ENCODE measurements around the gene TCL1A. TPM values are rescaled to one million over a fixed set of nuclear protein-coding genes. Genes with fewer than 3 reads are reported as not detected.
A peak's percentile ranks its signal among the peaks of the same experiment; 100 is the strongest.
"Not testable (repeated sequence)": the region's sequence is repeated elsewhere in the genome, so short reads cannot be mapped to it uniquely, and the experiment has no call there.

The TCL1A gene
- polyA plus RNA-seq, 6 donors from 2014 or later: 3,311 to 6,921 (median 4,382) TPM

DNA sequence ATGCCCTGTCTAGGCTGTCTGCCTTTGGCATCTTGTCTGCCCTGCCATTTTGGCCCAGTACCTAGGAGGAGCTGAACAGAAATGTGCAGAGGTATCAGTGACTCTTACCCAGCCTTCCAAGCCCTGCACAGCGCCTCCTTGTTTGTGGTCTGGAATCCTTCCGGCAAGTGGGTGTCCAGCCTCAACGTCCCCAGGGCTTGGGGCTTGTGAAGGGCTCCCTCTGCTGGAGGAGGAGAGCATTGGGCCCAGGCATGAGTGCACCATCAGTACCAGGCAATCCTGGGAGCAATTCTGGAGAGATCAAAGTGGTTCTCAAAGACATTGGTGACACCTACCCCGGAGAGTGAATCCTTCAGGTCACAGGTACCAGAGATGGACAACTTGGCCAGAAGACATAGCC lies 30.1 kb downstream of the TCL1A start:
- Mint-ChIP-seq H3K4me1 (peaks cover 61 to 80% (median 74%) of the 10 kb centered on the region in 3 donors), H3K27me3 (no peaks in the 10 kb centered on the region), H3K36me3 (peaks cover 5 to 6% of the 10 kb centered on the region in 2 donors), H3K9me3 (peaks cover 0 to 4% (median 0%) of the 10 kb centered on the region in 7 donors), H3K27ac (peak overlapping the region in 2 of 6 donors; percentile 53 to 54), H3K4me3 (peak overlapping the region in 3 of 8 donors; percentile 45 to 79 (median 57))
- DNase-seq (no peak), ATAC-seq (ENCODE audit: low read depth in 2 of 2) (no peak)

GRCh38 chr14:95681153-95681552 lies 32.8 kb downstream of the TCL1A start:
- DNase-seq (no peak), ATAC-seq (ENCODE audit: low read depth in 2 of 2) (no peak)
- Mint-ChIP-seq H3K27me3 (no peaks in the 10 kb centered on the region), H3K27ac (peak overlapping the region in 5 of 6 donors; percentile 3 to 79 (median 56)), H3K36me3 (peaks cover 6 to 18% of the 10 kb centered on the region in 2 donors), H3K4me3 (peak overlapping the region in 3 of 8 donors; percentile 23 to 79 (median 29)), H3K4me1 (peaks cover 65 to 92% (median 91%) of the 10 kb centered on the region in 3 donors), H3K9me3 (peaks cover 0 to 5% (median 2%) of the 10 kb centered on the region in 7 donors)

DNA sequence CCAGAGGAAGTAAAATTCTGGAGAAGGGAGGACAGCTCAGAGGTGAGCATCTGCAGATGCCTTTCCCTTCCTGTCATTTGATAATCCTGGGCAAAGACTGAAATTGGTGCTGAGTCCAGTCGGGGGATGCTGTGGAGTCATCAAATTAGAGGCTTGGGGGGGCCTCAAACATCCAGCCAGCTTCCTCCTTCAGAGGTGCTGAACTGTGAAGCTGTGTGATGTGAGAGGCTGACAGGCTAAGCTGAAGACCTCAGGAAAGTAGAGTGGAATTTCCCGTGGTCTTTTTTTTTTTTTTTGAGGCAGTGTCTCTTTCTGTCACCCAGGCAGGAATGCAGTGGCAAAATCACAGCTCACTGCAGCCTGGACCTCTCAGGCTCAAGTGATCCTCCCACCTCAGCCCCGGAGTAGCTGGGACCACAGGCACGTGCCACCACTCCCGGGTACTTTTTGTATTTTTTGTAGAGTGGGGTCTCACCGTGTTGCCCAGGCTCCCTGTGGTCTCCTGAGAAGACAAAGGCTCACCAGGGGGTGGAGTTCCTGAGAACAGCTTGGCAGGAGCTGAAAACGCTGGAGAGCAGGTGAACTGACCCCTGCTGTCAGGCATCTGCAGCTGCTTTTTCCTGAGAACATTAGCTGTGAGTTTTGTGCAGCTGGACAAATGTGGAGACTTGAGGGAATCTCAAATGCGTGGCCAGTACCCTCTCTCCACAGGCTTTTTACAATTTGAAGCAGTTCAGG lies 33.8 kb downstream of the TCL1A start:
- H3K27ac Mint-ChIP-seq: peak overlapping the region in 5 of 6 donors; percentile 33 to 85 (median 68)
- peaks cover 66 to 93% (median 91%) of the 10 kb centered on the region in 3 donors for H3K4me1 Mint-ChIP-seq
- H3K4me3 Mint-ChIP-seq: peak overlapping the region in 7 of 8 donors; percentile 32 to 79 (median 63)
- H3K27me3 Mint-ChIP-seq: no peaks in the 10 kb centered on the region
- peak; percentile 93 to 95 for ATAC-seq (ENCODE audit: low read depth in 2 of 2)
- peak; percentile 39 for DNase-seq
- H3K36me3 Mint-ChIP-seq: peaks cover 12 to 28% of the 10 kb centered on the region in 2 donors
- H3K9me3 Mint-ChIP-seq: peaks cover 0 to 6% (median 2%) of the 10 kb centered on the region in 7 donors

- peaks cover 0 to 6% (median 2%) of the 10 kb centered on the region in 7 donors for H3K9me3 Mint-ChIP-seq
- peaks cover 12 to 29% of the 10 kb centered on the region in 2 donors for H3K36me3 Mint-ChIP-seq
- ATAC-seq (ENCODE audit: low read depth in 2 of 2) (no peak), DNase-seq (no peak)
- peak overlapping the region in 5 of 6 donors; percentile 28 to 80 (median 68) for H3K27ac Mint-ChIP-seq
- peaks cover 58 to 92% (median 89%) of the 10 kb centered on the region in 3 donors for H3K4me1 Mint-ChIP-seq
- H3K4me3 Mint-ChIP-seq: peak overlapping the region in 5 of 8 donors; percentile 35 to 79 (median 63)
- H3K27me3 Mint-ChIP-seq: no peaks in the 10 kb centered on the region
Measured at GRCh38 chr14:95679148-95679815, 34.6 kb downstream of the TCL1A start.

DNA sequence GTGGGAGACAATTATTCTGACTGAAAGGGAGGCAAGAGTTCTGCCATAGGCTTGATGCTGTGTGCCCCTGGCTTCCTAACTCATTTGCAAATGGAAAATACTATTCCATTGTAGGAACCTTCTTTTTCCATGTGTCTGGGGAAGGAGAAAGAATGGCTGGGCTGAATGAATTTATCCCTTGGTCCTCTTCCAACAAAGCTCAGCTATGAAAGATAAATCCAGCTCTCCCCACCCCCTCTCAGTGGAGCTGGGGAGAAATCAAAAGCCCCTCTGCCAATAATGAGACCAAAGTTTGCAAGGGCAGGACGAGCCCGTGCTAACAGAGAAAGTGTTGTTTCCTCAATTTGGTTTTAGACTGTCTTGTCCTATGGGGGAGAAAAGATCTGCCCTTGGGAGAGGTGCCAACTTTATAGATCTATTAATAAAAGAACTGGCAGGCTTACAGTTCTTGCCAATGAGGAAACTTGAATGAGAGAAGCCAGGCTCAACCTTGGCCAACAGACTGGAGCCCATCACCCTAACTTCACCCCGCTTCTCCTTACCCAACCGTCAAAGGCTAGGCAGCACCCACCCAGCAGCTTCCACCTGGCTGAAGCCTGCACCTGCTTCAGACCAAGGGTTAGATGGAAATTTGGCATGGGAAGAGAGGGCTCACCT lies 36.6 kb downstream of the TCL1A start:
- peaks cover 47 to 90% (median 80%) of the 10 kb centered on the region in 3 donors for H3K4me1 Mint-ChIP-seq
- peaks cover 0 to 6% (median 0%) of the 10 kb centered on the region in 7 donors for H3K9me3 Mint-ChIP-seq
- no peaks in the 10 kb centered on the region for H3K27me3 Mint-ChIP-seq
- ATAC-seq (ENCODE audit: low read depth in 2 of 2) (peak; percentile 23 to 32), DNase-seq (no peak)
- H3K36me3 Mint-ChIP-seq: peaks cover 18 to 29% of the 10 kb centered on the region in 2 donors
- H3K27ac Mint-ChIP-seq: peak overlapping the region in 5 of 6 donors; percentile 31 to 90 (median 84)
- H3K4me3 Mint-ChIP-seq: peak overlapping the region in 7 of 8 donors; percentile 16 to 82 (median 47)

DNA sequence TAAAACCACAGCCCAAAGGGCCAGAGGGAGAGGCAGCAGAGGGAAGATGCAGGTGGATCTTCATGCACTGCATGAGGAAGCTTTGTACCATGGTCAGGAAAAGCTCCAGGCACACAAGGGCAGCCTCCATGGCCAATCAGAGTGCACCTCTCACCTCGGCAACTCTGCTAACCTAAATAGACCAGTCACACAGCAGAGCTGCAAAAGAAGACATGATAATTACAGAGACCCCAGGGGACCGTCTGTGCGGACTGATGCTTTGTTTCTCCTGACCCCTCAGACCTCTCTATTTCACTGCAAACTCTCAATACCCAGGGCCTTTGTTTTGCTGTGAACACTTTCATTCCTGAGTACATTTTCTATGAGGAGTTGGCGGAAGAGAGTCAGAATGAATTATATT lies 38.4 kb downstream of the TCL1A start:
- Mint-ChIP-seq H3K9me3 (peaks cover 0 to 6% (median 0%) of the 10 kb centered on the region in 7 donors), H3K4me1 (peaks cover 46 to 90% (median 76%) of the 10 kb centered on the region in 3 donors), H3K4me3 (peak overlapping the region in 4 of 8 donors; percentile 20 to 92 (median 36)), H3K36me3 (peaks cover 29 to 40% of the 10 kb centered on the region in 2 donors), H3K27me3 (no peaks in the 10 kb centered on the region), H3K27ac (peak overlapping the region in 5 of 6 donors; percentile 20 to 64 (median 44))
- ATAC-seq (ENCODE audit: low read depth in 2 of 2) (no peak), DNase-seq (no peak)

- Mint-ChIP-seq H3K4me3 (peak overlapping the region in 2 of 8 donors; percentile 57 to 92), H3K27me3 (no peaks in the 10 kb centered on the region), H3K9me3 (peaks cover 0 to 6% (median 0%) of the 10 kb centered on the region in 7 donors), H3K4me1 (peaks cover 51 to 90% (median 76%) of the 10 kb centered on the region in 3 donors), H3K36me3 (peaks cover 37 to 48% of the 10 kb centered on the region in 2 donors), H3K27ac (peak overlapping the region in 4 of 6 donors; percentile 21 to 60 (median 38))
- DNase-seq: no peak
- no peak for ATAC-seq (ENCODE audit: low read depth in 2 of 2)
Measured at GRCh38 chr14:95674613-95675012, 39.3 kb downstream of the TCL1A start.

DNA sequence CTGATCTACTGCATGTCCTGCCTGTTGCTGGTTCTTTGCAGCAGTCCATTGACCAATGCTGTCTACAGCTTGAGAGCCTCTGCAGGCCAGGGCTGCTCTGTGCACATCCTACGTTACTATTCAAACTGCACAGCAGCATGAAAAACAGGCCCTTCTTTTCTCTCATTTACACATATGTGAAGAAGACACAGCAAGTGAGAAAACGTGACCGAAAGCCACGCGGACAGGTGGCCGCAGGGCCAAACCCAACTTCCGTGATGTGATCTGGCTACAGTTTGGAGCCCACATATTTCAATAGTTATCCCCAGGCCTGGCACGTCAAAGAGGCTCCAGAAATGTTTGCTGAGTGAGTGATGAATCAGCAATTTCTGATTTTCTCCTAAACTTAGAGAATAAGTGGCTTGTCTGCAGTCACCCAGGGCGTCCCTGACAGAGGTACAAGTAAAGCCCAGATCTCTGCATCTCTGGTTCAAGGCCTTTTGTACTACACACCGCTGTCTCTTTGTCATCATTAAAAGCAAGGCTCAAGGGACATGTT lies 45.6 kb downstream of the TCL1A start:
- H3K27ac Mint-ChIP-seq: peak overlapping the region in 5 of 6 donors; percentile 14 to 89 (median 69)
- DNase-seq (no peak), ATAC-seq (ENCODE audit: low read depth in 2 of 2) (no peak)
- no peaks in the 10 kb centered on the region for H3K9me3 Mint-ChIP-seq
- H3K36me3 Mint-ChIP-seq: peaks cover 27 to 28% of the 10 kb centered on the region in 2 donors
- peaks cover 72 to 94% (median 86%) of the 10 kb centered on the region in 3 donors for H3K4me1 Mint-ChIP-seq
- H3K27me3 Mint-ChIP-seq: no peaks in the 10 kb centered on the region
- H3K4me3 Mint-ChIP-seq: peak overlapping the region in 7 of 8 donors; percentile 62 to 98 (median 85)

GRCh38 chr14:95667249-95667693 lies 46.7 kb downstream of the TCL1A start:
- Mint-ChIP-seq H3K27ac (peak overlapping the region; percentile 87 to 99 (median 94)), H3K27me3 (no peaks in the 10 kb centered on the region), H3K4me1 (peaks cover 77 to 95% (median 93%) of the 10 kb centered on the region in 3 donors), H3K36me3 (peaks cover 20 to 28% of the 10 kb centered on the region in 2 donors), H3K4me3 (peak overlapping the region; percentile 83 to 98 (median 92)), H3K9me3 (no peaks in the 10 kb centered on the region)
- DNase-seq (peak; percentile 62), ATAC-seq (ENCODE audit: low read depth in 2 of 2) (peak; percentile 39 to 43)

DNA sequence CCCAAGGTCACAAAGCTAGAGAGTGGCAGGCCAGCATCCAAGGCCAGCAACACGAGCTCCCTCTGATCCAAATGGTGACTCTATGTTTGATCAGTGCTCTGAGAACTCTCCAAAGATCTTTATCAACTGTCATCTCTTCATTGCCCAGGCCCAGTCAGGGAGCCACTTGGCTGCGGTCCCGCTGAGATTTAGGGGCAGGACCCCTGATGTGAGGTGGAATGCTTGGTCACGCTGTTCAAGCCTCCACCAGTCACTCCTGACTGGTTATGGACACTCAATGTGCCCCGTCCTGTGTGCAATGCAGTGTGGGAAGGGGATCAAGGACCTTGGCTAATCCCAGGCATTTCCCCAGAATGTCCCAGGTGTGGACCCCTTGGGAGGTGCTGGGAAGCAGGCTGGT lies 47.5 kb downstream of the TCL1A start:
- H3K4me3 Mint-ChIP-seq: peak overlapping the region; percentile 83 to 98 (median 92)
- DNase-seq: no peak

GRCh38 chr14:95665530-95665929 lies 48.4 kb downstream of the TCL1A start:
- H3K9me3 Mint-ChIP-seq, H3K27me3 Mint-ChIP-seq: not testable (repeated sequence)
- peaks cover 82 to 95% (median 93%) of the 10 kb centered on the region in 3 donors for H3K4me1 Mint-ChIP-seq
- ATAC-seq (ENCODE audit: low read depth in 2 of 2) (peak; percentile 11 to 14), DNase-seq (peak; percentile 26)
- H3K4me3 Mint-ChIP-seq: peak overlapping the region; percentile 83 to 98 (median 92)
- peaks cover 10 to 18% of the 10 kb centered on the region in 2 donors for H3K36me3 Mint-ChIP-seq
- H3K27ac Mint-ChIP-seq: peak overlapping the region; percentile 66 to 99 (median 96)

More for the DNA sequence above, 47.5 kb downstream of the TCL1A start:
- Mint-ChIP-seq H3K27me3 (no peaks in the 10 kb centered on the region), H3K36me3 (peaks cover 19 to 27% of the 10 kb centered on the region in 2 donors), H3K27ac (peak overlapping the region; percentile 66 to 99 (median 94)), H3K4me1 (peaks cover 81 to 95% (median 95%) of the 10 kb centered on the region in 3 donors), H3K9me3 (no peaks in the 10 kb centered on the region)
- ATAC-seq (ENCODE audit: low read depth in 2 of 2): no peak

- Mint-ChIP-seq H3K36me3 (peaks cover under 1 to 8% of the 10 kb centered on the region in 2 donors), H3K27ac (peak overlapping the region; percentile 91 to 99 (median 98)), H3K9me3 (no peaks in the 10 kb centered on the region), H3K27me3 (no peaks in the 10 kb centered on the region), H3K4me3 (peak overlapping the region; percentile 83 to 98 (median 92)), H3K4me1 (peaks cover 81 to 95% (median 93%) of the 10 kb centered on the region in 3 donors)
- ATAC-seq (ENCODE audit: low read depth in 2 of 2): peak; percentile 70 to 77
- peak; percentile 67 for DNase-seq
Measured at GRCh38 chr14:95664546-95664945, 49.4 kb downstream of the TCL1A start.
